ENCODE results near the gene SPACA7.
"Not testable (repeated sequence)": the region's sequence is repeated elsewhere in the genome, so short reads cannot be mapped to it uniquely, and the experiment has no call there.

The SPACA7 gene

GRCh38 chr13:112428704-112429103 is 52.5 kb downstream of the SPACA7 start:
- no peak for DNase-seq (ENCODE audit: low read depth)

- no peak for DNase-seq (ENCODE audit: low read depth)
Measured at GRCh38 chr13:112431734-112432133, 55.6 kb downstream of the SPACA7 start.

GRCh38 chr13:112432734-112433133 is 56.6 kb downstream of the SPACA7 start:
- DNase-seq (ENCODE audit: low read depth), result not testable (repeated sequence)

- not testable (repeated sequence) for DNase-seq (ENCODE audit: low read depth)
Measured at GRCh38 chr13:112433517-112433916, 57.4 kb downstream of the SPACA7 start.

- DNase-seq (ENCODE audit: low read depth), result no peak
Measured at GRCh38 chr13:112434032-112434431, 57.9 kb downstream of the SPACA7 start.

GRCh38 chr13:112434937-112435523 is 58.9 kb downstream of the SPACA7 start:
- no peak for DNase-seq (ENCODE audit: low read depth)

- no peak for DNase-seq (ENCODE audit: low read depth)
Measured at GRCh38 chr13:112435973-112436372, 59.8 kb downstream of the SPACA7 start.

GRCh38 chr13:112438094-112438493 is 61.9 kb downstream of the SPACA7 start:
- no peak for DNase-seq (ENCODE audit: low read depth)

GRCh38 chr13:112438515-112438914 is 62.4 kb downstream of the SPACA7 start:
- DNase-seq (ENCODE audit: low read depth), result no peak

- no peak for DNase-seq (ENCODE audit: low read depth)
Measured at GRCh38 chr13:112441226-112441625, 65.1 kb downstream of the SPACA7 start.

GRCh38 chr13:112441779-112442310 is 65.7 kb downstream of the SPACA7 start:
- DNase-seq (ENCODE audit: low read depth), result no peak

GRCh38 chr13:112442483-112443090 is 66.4 kb downstream of the SPACA7 start:
- DNase-seq (ENCODE audit: low read depth), result no peak

GRCh38 chr13:112443191-112443994 is 67.2 kb downstream of the SPACA7 start:
- no peak for DNase-seq (ENCODE audit: low read depth)

GRCh38 chr13:112443995-112444311 is 67.8 kb downstream of the SPACA7 start:
- DNase-seq (ENCODE audit: low read depth), result no peak

GRCh38 chr13:112444416-112445399 is 68.6 kb downstream of the SPACA7 start:
- no peak for DNase-seq (ENCODE audit: low read depth)

- DNase-seq (ENCODE audit: low read depth), result no peak
Measured at GRCh38 chr13:112445411-112446271, 69.5 kb downstream of the SPACA7 start.

- DNase-seq (ENCODE audit: low read depth), result no peak
Measured at GRCh38 chr13:112446347-112446861, 70.2 kb downstream of the SPACA7 start.

GRCh38 chr13:112446867-112447266 is 70.7 kb downstream of the SPACA7 start:
- DNase-seq (ENCODE audit: low read depth), result no peak

- DNase-seq (ENCODE audit: low read depth), result no peak
Measured at GRCh38 chr13:112447306-112447705, 71.2 kb downstream of the SPACA7 start.

GRCh38 chr13:112447761-112448603 is 71.8 kb downstream of the SPACA7 start:
- DNase-seq (ENCODE audit: low read depth), result no peak
